GM18861 (cell line): ENCODE data around the gene TARS2.

Experiments used
- ATAC-seq: cut with Tn5 transposase; IDR thresholded peaks from one replicate; pipeline ENCODE4 v1.9.1; 2021; ENCODE audit not compliant: unreplicated experiment

TARS2 gene

DNA sequence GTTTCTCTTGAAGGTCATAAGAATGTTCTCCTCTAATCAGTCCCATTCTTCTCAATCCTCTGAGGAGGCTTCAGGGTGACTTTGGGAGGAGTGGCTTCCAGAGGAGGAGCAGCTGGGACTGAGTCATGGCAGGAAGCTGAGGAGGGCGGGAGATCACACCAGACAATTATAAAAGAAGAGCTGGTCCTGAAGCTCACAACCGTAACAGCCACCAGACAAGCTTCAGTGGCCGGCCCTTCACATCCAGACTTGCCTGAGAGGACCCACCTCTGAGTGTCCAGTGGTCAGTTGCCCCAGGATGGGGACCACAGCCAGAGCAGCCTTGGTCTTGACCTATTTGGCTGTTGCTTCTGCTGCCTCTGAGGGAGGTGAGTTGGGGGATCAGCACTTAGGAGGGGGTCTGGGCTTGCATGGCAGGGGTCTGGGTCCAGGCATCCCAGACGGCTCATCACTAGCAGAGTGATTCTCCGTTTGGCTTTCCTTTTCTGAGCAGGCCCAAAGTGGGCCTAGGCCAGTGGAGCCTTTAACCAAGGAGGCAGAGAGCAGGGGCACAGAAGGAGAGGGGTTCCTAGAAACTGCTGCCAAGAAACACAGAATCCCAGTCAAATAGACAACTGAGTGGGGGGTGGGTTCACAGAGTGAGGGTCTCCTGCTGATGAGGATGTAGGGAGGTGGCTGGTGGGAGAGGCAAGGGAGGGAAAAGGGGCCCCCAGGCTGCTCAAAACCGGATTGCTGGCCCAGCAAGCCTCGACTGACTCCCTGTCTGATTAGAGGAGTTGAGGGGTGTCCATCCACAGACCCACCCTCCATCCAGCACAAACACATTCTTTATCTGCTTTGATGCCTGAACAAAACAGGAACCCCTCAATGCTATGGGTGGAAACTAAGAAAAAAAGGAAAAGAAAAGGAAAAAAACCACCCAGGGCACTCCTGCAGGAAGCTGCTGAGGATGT, 21.0 kb downstream of the TARS2 start, which contains the start of gene ECM1:
Gene ECM1 (plus strand): TSS at position 198 of the 953 bp plus-strand sequence. CDS start 101 bp downstream, at position 299.
- no peak for ATAC-seq

DNA sequence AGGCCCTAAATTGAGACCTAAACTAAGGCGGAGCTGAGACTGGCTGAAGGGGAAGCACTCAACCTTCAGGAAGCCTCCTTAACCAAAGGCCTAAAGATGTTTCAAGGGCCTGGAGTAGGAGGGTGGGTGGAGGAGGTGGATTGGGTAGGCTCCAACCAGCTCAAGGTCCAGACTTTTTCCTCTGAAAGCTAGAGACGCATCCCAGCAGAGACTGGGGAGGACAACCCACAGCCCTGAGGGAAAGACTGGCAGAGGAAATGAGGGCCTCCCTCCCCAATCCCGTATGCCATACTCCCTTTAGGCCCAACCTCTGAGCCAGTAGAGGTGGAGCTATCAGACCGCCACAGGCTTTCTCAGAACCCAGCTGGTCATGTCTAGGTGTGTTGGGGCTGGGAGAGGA, 21.8 kb downstream of the TARS2 start:
- no peak for ATAC-seq

DNA sequence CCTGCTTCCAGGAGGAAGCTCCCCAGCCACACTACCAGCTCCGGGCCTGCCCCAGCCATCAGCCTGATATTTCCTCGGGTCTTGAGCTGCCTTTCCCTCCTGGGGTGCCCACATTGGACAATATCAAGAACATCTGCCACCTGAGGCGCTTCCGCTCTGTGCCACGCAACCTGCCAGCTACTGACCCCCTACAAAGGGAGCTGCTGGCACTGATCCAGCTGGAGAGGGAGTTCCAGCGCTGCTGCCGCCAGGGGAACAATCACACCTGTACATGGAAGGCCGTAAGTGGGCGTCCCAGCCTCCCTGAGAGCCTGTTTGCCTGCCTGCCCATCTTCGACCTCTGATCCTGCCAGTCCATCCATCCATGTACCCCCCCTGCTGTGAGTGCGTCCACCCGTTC, 24.3 kb downstream of the TARS2 start:
- ATAC-seq = no peak

DNA sequence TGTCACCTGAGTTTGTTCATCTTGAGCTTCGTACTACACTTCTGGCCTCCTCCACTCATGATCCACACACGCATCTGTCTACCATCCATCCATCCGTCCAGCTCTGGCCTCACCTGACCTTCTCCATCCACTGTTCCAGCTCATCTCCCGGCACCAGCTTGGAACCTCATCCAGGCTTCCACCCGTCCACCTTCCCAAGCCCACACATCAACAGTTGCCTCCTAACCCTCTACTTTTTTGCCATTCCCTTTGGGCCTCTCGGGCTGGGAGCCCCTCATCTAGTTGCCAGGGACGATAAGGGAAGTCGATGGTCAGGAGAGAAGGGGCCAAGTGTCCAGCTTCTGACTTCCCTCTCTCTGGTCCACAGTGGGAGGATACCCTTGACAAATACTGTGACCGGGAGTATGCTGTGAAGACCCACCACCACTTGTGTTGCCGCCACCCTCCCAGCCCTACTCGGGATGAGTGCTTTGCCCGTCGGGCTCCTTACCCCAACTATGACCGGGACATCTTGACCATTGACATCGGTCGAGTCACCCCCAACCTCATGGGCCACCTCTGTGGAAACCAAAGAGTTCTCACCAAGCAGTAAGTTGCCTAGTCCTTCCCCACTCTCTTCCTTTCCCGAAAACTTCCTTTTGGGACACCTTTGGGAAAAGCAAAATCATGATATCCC, 24.9 kb downstream of the TARS2 start:
- ATAC-seq = no peak

DNA sequence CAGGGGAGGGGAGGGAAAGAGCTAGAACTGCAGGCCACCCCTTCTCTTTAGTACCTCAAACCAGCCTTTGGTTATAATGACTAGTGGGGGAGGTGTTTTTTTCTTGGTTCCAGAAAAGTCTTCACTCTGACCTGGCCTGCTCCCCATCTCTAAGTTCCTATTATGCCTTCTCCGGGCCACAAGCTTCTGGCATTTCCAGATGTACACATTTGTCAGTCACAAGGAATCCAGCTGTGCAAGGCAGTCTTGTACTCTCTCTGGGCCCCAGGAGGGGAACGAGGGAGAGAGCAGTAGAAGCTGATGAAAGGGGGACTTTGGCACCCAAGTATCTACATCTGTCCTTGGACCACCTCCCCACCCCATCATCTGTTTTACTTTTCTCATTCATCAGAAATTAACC, 25.6 kb downstream of the TARS2 start:
- no peak for ATAC-seq

DNA sequence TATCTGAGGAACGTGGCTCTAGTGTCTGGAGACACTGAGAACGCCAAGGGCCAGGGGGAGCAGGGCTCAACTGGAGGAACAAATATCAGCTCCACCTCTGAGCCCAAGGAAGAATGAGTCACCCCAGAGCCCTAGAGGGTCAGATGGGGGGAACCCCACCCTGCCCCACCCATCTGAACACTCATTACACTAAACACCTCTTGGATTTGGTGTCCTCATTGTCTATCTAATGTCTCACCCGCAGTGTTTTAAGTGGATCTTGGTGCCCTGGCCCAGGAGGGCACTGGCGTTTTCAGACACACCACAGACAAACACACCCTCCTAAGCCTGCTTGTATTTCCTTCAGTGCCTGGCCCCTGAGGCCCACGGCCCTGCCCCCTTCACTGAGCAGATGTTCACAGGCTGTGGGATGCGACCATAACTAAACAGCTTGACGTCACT, 26.2 kb downstream of the TARS2 start:
- no peak for ATAC-seq

DNA sequence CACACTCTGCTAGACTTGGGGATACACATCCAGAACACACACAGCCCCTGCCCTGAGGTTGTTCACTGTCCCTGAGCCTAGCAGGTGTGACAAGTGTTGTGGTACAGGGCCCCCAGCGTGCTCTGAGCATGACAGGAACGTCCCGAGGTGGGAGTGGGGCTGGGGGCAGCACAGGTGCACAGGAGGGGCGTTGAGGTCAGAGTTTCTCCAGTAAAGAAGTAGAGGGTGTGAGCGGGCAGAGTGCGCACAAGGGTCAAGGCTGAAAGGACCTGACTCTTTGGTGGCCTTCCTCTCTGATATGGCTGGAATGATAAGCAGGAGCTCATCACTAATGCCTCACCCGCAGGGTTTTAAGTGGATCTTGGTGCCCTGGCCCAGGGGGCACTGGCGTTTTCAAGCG, 27.0 kb downstream of the TARS2 start:
- ATAC-seq = no peak

DNA sequence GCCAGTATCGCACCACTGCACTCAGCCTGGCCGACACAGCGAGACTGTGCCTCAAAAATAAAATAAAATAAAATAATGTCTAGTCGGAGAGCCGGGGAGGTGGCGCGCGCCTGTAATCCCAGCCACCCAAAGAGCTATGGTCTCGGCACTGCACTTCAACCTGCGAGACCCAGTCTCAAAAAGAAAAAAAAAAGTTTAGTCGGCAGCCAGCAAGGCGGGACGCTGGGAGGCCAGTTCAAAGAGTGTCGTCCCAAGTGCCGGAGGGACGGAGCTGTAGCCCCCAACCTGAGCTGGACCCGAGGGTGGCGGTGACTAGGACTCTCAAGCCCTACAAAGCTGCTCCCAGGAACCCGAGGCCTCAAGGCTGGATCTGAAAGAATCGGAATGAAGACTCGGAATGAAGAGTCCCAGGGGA, 27.7 kb downstream of the TARS2 start:
- no peak for ATAC-seq

DNA sequence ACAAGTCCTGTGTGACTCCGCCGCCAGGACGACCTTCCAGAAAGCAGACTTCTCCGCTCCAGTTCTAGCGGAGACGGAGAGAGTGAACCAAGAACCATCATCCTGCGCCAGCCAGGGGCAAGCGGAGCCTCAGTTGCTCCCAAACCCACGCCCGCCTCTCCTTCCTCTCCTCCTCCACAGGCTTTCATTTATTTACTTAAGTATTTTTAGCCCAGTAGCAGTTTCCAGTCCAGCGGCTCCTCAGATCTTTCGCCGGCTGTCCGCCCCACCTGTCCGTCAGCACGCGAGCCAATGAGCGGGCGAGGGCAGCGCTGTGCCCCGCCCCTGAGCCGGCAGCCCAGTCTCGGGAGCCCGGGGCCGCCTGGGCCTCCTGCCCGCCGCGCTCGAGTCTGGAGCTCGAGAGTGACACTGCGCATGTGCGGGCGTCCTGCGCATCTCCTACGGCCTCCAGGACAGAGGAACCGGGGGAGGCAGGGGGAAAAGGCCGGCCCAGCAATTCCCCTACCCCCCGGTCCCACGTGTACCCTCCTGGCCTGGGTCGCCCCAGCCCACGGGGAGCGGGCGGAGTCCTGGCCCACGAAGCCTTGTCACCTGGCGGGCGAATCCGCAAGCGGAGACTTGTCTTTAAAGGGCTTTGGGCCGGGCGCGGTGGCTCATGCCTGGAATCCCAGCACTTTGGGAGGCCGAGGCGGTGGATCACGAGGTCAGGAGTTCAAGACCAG, 28.3 kb downstream of the TARS2 start, which contains the start of gene FALEC:
Gene FALEC (plus strand): TSS at position 425 of the 722 bp plus-strand sequence.
- peak; percentile 86 for ATAC-seq

DNA sequence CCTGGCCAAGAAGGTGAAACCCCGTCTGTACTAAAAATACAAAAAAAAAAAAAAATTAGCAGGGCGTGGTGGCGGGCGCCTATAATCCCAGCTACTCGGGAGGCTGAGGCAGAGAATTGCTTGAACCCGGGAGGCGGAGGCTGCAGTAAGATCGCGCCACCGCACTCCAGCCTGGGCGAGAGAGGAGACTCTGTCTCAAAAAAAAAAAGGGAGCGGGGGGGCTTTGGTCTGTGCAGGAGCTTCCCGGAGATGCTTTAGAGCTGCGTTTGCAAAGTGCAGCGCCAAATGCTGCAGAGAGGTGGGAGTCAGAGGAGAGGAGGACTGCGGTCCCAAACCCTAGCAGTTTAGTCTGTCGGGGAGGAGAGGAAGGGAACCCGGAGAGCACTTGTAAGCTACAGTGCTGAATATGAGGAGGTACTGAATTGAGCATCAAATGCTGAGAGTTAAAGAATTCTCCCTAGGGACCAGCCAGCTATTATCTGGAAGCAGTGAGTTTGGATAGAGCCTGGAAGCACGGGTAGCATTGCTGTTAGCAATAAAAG, 28.9 kb downstream of the TARS2 start:
- no peak for ATAC-seq

DNA sequence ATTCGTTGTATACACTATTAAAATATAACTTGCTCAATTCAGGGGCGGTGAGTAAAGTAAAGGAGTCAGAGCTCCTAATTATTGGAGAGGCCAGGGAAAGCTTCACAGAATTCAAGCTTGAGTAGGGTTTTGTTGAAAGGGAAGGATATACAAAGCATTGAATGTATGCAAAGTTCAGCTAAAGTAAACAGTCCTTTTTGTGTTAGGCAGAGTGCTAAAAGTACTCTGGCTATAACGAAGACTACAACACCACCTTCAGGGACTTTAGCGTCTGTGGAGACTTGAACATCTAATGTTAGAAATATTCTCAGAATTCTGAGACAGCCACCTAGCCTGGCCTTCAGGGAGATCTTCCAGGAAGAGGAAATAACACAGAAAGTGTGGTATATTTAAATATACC, 29.4 kb downstream of the TARS2 start:
- ATAC-seq = no peak

DNA sequence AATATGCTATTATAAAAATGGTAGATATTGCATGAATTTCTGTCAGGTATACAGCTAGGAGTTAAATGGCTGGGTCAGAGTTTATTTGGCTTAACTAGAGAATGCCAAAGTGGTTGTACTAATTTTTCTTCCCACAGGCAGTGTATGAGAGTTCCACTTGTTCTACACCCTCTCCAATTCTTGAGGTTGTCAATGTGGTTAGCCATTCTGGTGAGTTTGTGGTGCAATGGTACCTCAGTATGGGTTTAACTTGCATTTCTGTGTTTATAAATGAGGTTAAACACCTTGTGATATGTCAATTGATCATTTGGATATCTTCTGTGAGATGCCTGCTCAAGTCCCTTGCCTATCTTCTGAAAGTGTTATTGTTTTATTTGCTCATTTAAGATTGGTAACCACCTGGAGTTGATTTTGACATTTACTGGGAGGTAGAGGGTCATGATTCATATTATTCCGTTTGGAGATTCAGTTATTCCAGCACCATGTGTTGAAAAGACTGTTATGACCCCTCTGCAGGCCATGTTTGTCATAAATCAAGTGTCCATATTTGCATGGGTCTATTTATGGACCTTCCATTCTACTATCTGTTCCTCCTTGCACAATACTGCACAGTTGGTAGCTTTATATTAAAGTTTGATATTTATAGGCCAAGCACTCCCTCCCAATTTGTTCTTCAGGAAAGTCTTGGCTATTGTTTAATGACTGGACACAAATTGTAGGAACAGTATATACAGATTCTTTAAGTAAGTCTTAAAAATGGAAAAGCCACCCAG, 34.2 kb downstream of the TARS2 start:
- ATAC-seq = no peak

DNA sequence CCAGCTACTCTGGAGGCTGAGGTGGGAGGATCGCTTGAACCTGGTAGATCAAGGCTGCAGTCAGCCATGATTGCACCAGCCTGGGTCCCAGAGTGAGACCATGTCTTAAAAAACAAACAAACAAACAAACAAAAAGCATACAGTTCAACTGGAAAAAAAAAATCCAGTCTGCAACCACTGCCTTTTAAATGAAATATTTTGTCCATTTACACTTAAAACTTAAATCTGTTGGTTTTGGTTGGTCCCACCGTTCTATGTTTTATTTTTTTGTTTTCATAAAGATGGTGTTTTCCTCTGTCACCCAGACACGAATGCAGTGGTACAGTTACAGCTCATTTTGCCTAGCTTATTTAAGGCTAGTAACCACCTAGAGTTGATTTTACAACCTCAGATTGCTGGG, 38.1 kb downstream of the TARS2 start:
- no peak for ATAC-seq

DNA sequence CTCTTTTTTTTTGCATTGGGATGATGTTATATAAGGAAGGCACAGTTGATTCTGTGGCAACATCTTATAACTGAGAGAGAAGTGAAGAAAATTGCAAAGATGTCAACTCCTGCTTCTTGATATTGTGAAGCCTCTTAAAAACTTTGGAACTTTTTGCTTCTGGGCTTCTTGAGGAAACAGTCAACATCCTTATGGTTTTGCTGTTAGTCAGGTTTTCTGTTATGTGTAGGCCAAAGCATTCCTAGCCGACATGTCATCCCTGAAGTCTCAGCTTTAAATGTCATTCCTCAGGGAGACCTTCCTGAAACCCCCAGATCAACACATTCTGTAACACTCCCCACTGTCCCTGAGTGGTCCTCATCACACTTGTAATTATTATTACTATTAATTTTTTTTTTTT, 41.0 kb downstream of the TARS2 start:
- no peak for ATAC-seq

DNA sequence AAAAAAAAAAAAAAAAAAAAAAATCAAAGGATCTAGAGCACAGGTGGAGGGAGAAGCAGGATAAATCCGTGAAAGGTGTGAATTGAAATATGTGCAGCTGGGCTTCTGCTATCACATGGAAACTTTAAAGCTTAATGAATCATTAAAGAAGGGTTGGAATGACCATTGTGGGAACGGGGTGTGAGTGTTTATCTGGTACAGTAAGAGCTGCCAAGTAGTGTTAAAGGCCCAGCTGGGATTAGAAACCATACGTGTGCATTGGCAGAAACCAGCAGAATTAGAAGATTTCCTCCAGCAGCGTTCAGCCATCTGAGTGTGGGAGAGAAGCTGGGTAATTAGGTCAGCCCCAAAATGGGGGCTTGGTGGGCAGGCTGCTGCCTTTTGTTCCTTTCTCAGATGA, 41.8 kb downstream of the TARS2 start:
- ATAC-seq = no peak

DNA sequence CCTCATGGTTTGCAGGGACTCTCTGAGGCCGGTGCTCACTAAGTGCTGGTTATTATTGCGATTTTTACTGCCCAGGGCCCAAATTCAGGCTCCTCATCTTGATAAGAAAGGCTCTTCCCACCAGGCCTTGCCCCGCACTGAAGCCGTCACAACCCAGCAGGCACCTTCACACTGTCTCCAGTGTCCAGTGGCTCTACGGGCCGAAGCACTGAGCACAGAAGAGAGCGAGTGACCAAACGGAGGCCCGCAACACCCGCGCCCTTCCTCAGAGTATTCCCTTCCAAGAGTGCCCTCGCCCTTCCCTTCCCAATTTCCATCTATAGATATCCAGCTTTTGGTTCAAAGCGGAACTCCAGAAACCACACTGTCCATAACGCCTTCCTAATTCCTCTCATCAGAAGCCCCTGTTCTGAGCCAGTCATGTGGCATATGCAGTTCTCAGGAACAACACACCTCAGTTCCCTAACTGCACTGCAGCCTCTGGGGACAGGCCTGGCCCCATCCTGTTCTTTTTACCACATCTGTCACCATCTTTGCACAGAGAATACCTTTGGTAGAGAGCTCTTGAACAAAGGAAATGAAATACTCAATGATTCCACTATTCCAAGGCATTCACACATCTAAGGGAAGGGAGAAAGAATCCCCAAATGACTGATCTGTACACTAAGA, 43.4 kb downstream of the TARS2 start:
- ATAC-seq = no peak

DNA sequence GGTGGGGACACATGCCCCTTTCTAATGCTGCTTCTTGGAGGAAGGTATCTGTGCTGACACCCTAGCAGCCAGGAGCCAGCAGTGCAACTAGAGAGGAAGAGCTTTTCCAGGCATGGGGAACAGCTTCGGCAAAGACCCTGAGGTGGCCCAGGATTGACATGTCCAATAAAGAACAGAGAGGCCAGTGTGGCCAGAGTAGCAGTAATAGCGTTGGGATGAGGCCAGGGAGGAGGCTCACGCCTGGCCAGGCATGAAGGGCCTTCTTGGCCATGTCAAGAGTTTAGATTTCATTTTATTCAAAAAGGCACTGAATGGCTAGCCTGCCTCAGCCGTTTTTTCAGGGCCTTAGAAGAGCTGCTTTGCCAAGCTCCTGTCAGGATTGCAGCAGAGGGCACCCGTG, 45.6 kb downstream of the TARS2 start:
- ATAC-seq = no peak

DNA sequence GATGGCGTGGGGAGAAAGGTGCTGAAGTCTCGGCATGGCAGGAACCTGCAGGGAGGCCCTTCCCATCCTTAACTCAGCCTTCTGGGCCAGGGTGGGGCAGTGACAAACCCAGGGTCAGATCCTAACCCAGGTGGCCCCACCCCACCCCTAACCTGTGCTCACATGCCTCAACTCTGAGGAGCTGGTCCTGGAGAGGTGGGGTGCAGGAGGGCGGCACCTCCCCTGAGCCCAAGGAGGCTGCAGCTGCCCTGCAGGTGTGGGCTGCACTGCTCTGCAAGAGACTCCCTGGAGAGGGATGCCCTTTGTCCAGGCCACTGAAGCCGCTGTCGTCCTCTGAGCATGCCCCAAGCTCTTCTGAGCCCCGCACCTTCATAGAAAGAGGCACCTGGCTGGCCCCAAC, 46.8 kb downstream of the TARS2 start:
- ATAC-seq = no peak

DNA sequence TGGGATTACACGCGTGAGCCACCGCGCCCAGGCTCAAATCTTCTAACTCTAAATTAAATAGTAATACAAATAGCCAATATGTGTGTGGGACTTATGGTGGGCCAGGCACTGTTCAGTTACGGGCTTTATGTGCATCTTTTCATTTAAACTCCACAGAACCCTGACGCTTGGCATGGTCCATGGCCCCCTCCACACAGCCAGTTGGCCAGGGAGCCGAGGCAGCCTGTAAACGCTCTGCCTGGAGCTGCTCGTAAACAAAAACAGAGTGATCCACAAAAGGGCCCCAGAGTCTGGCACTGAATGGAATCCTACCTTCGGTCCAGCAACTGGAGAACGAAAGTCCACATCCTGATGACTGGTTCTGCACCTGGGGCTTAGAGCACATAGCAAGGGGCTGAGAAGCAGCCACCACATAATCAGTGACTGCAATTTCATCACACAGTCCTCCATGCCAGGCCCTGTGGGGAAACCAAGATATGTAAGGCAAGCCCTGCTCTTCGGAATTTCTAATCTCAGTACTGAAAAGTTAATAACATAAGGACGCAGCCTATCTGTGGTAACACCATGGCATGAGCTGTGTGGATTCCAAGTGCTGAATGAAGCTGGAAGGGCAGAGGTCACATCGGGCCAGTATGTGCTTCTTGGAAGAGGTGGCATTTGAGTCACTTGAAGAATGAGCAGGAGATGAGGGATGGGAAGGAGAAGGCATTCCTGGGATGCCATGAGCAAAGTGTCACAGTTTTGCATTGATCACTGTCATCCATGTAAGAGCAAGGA, 48.5 kb downstream of the TARS2 start:
- no peak for ATAC-seq
